ENCODE measurements around the gene PTPRH. TPM values are rescaled to one million over a fixed set of nuclear protein-coding genes. Genes with fewer than 3 reads are reported as not detected.

PTPRH gene
- polyA plus RNA-seq, 1 donor from 2014 or later: 0.54 TPM

- TF ChIP-seq REST (IDR thresholded peaks at IDR 0.05; ENCODE audit: borderline replicate concordance) (no peak), EZH2 (IDR thresholded peaks at IDR 0.05; ENCODE audit: borderline replicate concordance, insufficient read depth, low read length, poor library complexity, severe bottlenecking) (no peak), TAF1 (IDR thresholded peaks at IDR 0.05; ENCODE audit: low read depth) (no peak), MXI1 (conservative IDR thresholded peaks at IDR 0.05; ENCODE audit: poor library complexity, severe bottlenecking) (no peak), POLR2AphosphoS5 (IDR thresholded peaks at IDR 0.05) (no peak), EP300 (conservative IDR thresholded peaks at IDR 0.05; ENCODE audit: poor library complexity, severe bottlenecking) (no peak), CTCF (IDR thresholded peaks at IDR 0.05; ENCODE audit: poor library complexity, severe bottlenecking) (no peak), RAD21 (conservative IDR thresholded peaks at IDR 0.05) (no peak), SMC3 (conservative IDR thresholded peaks at IDR 0.05; ENCODE audit: poor library complexity) (no peak)
- no peaks in the 10 kb centered on the region for H3F3A ChIP-seq (ENCODE audit: insufficient read depth, low read length, poor library complexity, severe bottlenecking)
- no peaks in the 10 kb centered on the region for H4K20me1 ChIP-seq (ENCODE audit: insufficient read depth)
- no peaks in the 10 kb centered on the region for H3K9me2 ChIP-seq (ENCODE audit: insufficient read depth, low read length)
- H2AFZ ChIP-seq (ENCODE audit: low read depth, low read length): no peak overlapping the region
- H3K4me2 ChIP-seq (ENCODE audit: low read length): no peak overlapping the region
- H3K9me3 ChIP-seq (ENCODE audit: low read length): no peaks in the 10 kb centered on the region
- H3K79me2 ChIP-seq (replicated peaks; ENCODE audit: insufficient read depth, low read length): no peaks in the 10 kb centered on the region
- no peaks in the 10 kb centered on the region for H3K36me3 ChIP-seq (ENCODE audit: insufficient read depth, low read length)
- no peaks in the 10 kb centered on the region for H3K27me3 ChIP-seq (ENCODE audit: insufficient read depth, low read depth, low read length)
- H3K27ac ChIP-seq (ENCODE audit: low read length): no peak overlapping the region
- no peak overlapping the region for H3K9ac ChIP-seq (ENCODE audit: low read length)
- H3K4me3 ChIP-seq (ENCODE audit: low read length): no peak overlapping the region
Observed at GRCh38 chr19:55131421-55131820, 77.9 kb downstream of the PTPRH start.

Small RNAs within 50 kb of the gene (small RNA-seq; reads per million reads assigned to genes)
- gene MIR6802: 0 to 3.0 (median 0) reads per million in 3 experiments
- gene MIR6803: 0 to 0.58 (median 0.56) reads per million in 3 experiments
- gene MIR6804: 0 to 1.2 (median 0.39) reads per million in 3 experiments
- gene RF01210: 0 reads per million in 3 experiments

Other genes with a start within 250 kb of the PTPRH start
- gene NLRP2, start 243.1 kb downstream of the PTPRH start, polyA plus RNA-seq: not detected in 2 replicates
- 0.31 TPM in 1 of 2 replicates, not detected in the other for gene GP6, start 171.2 kb downstream of the PTPRH start, polyA plus RNA-seq
- gene RDH13, start 146.4 kb downstream of the PTPRH start, polyA plus RNA-seq: 9.8 and 14.2 TPM in 2 replicates
- 25.5 and 28.0 TPM in 2 replicates for gene EPS8L1, start 133.6 kb downstream of the PTPRH start, polyA plus RNA-seq
- gene PPP1R12C, start 91.9 kb downstream of the PTPRH start, polyA plus RNA-seq: 109 and 137 TPM in 2 replicates
- gene TNNT1, start 60.3 kb downstream of the PTPRH start, polyA plus RNA-seq: 4.0 and 6.2 TPM in 2 replicates
- 22.5 and 22.6 TPM in 2 replicates for gene TNNI3, start 51.8 kb downstream of the PTPRH start, polyA plus RNA-seq
- gene DNAAF3, start 42.9 kb downstream of the PTPRH start, polyA plus RNA-seq: 0.38 and 2.2 TPM in 2 replicates
- gene SYT5, start 29.2 kb downstream of the PTPRH start, polyA plus RNA-seq: 210 and 237 TPM in 2 replicates
- gene TMEM86B, start 19.3 kb upstream of the PTPRH start, polyA plus RNA-seq: 0.84 and 2.3 TPM in 2 replicates
- gene PPP6R1, start 49.5 kb upstream of the PTPRH start, polyA plus RNA-seq: 20.0 and 33.0 TPM in 2 replicates
- 61.1 and 86.8 TPM in 2 replicates for gene HSPBP1, start 70.6 kb upstream of the PTPRH start, polyA plus RNA-seq
- gene BRSK1, start 74.5 kb upstream of the PTPRH start, polyA plus RNA-seq: 213 and 244 TPM in 2 replicates
- gene TMEM150B, start 115.8 kb upstream of the PTPRH start, polyA plus RNA-seq: not detected in 2 replicates
- 50.9 and 72.1 TPM in 2 replicates for gene KMT5C, start 130.4 kb upstream of the PTPRH start, polyA plus RNA-seq
- 0.17 TPM in 1 of 2 replicates, not detected in the other for gene COX6B2, start 145.2 kb upstream of the PTPRH start, polyA plus RNA-seq
- not detected in 2 replicates for gene GARIN5B, start 153.8 kb upstream of the PTPRH start, polyA plus RNA-seq
- gene IL11, start 161.0 kb upstream of the PTPRH start, polyA plus RNA-seq: 0.62 and 1.7 TPM in 2 replicates
- gene TMEM190, start 167.3 kb upstream of the PTPRH start, polyA plus RNA-seq: not detected in 2 replicates
- not detected in 2 replicates for gene TMEM238, start 174.8 kb upstream of the PTPRH start, polyA plus RNA-seq
- gene RPL28, start 176.4 kb upstream of the PTPRH start, polyA plus RNA-seq: 135 and 195 TPM in 2 replicates
- gene UBE2S, start 198.3 kb upstream of the PTPRH start, polyA plus RNA-seq: 119 and 188 TPM in 2 replicates
- 4.5 and 7.1 TPM in 2 replicates for gene SHISA7, start 233.8 kb upstream of the PTPRH start, polyA plus RNA-seq

Measured in neural cell (in vitro differentiated cells).